ENCODE results near the gene TIGD1.
A peak's percentile ranks its signal among the peaks of the same experiment; 100 is the strongest.

Gene TIGD1

GRCh38 chr2:232529806-232530547, 20.4 kb downstream of the TIGD1 start:
- DNase-seq = no peak
- in situ Hi-C loops (cut with HindIII; ENCODE audit: low pct_ligation_motif_present, low pct_unique_long_range_greater_than_20kb, low sequenced_read_pairs) = no loop called here

- in situ Hi-C loops (cut with HindIII; ENCODE audit: low pct_ligation_motif_present, low pct_unique_long_range_greater_than_20kb, low sequenced_read_pairs) = no loop called here
Measured at GRCh38 chr2:232528746-232529460, 21.5 kb downstream of the TIGD1 start.

GRCh38 chr2:232527905-232528470, 22.4 kb downstream of the TIGD1 start:
- no peak for DNase-seq
- in situ Hi-C loops (cut with HindIII; ENCODE audit: low pct_ligation_motif_present, low pct_unique_long_range_greater_than_20kb, low sequenced_read_pairs) = no loop called here

More at GRCh38 chr2:232528746-232529460, 21.5 kb downstream of the TIGD1 start:
- DNase-seq = no peak

GRCh38 chr2:232526372-232526941, 23.9 kb downstream of the TIGD1 start:
- in situ Hi-C loops (cut with HindIII; ENCODE audit: low pct_ligation_motif_present, low pct_unique_long_range_greater_than_20kb, low sequenced_read_pairs) = no loop called here
- no peak for DNase-seq

- DNase-seq = no peak
- in situ Hi-C loops (cut with HindIII; ENCODE audit: low pct_ligation_motif_present, low pct_unique_long_range_greater_than_20kb, low sequenced_read_pairs) = no loop called here
Measured at GRCh38 chr2:232525791-232526371, 24.5 kb downstream of the TIGD1 start, which contains the start of gene CHRND. CHRND (plus strand) TSS chr2:232526160; CDS start chr2:232526216, 56 bp downstream.

- in situ Hi-C loops (cut with HindIII; ENCODE audit: low pct_ligation_motif_present, low pct_unique_long_range_greater_than_20kb, low sequenced_read_pairs) = no loop called here
- DNase-seq = no peak
Measured at GRCh38 chr2:232525199-232525598, 25.2 kb downstream of the TIGD1 start.

GRCh38 chr2:232524771-232525170, 25.6 kb downstream of the TIGD1 start:
- in situ Hi-C loops (cut with HindIII; ENCODE audit: low pct_ligation_motif_present, low pct_unique_long_range_greater_than_20kb, low sequenced_read_pairs) = no loop called here
- no peak for DNase-seq

GRCh38 chr2:232523682-232524597, 26.4 kb downstream of the TIGD1 start:
- in situ Hi-C loops (cut with HindIII; ENCODE audit: low pct_ligation_motif_present, low pct_unique_long_range_greater_than_20kb, low sequenced_read_pairs) = no loop called here
- DNase-seq = peak; percentile 75

GRCh38 chr2:232523402-232523681, 27.0 kb downstream of the TIGD1 start:
- in situ Hi-C loops (cut with HindIII; ENCODE audit: low pct_ligation_motif_present, low pct_unique_long_range_greater_than_20kb, low sequenced_read_pairs) = no loop called here
- no peak for DNase-seq

- no peak for DNase-seq
- in situ Hi-C loops (cut with HindIII; ENCODE audit: low pct_ligation_motif_present, low pct_unique_long_range_greater_than_20kb, low sequenced_read_pairs) = no loop called here
Measured at GRCh38 chr2:232522623-232523401, 27.5 kb downstream of the TIGD1 start.

GRCh38 chr2:232521959-232522622, 28.3 kb downstream of the TIGD1 start:
- peak; percentile 40 for DNase-seq
- in situ Hi-C loops (cut with HindIII; ENCODE audit: low pct_ligation_motif_present, low pct_unique_long_range_greater_than_20kb, low sequenced_read_pairs) = no loop called here

GRCh38 chr2:232521098-232521497, 29.3 kb downstream of the TIGD1 start:
- DNase-seq = no peak
- in situ Hi-C loops (cut with HindIII; ENCODE audit: low pct_ligation_motif_present, low pct_unique_long_range_greater_than_20kb, low sequenced_read_pairs) = no loop called here

- in situ Hi-C loops (cut with HindIII; ENCODE audit: low pct_ligation_motif_present, low pct_unique_long_range_greater_than_20kb, low sequenced_read_pairs) = no loop called here
- DNase-seq = no peak
Measured at GRCh38 chr2:232520489-232520888, 29.9 kb downstream of the TIGD1 start.

GRCh38 chr2:232519581-232520438, 30.5 kb downstream of the TIGD1 start, which contains the start of gene PRSS56:
PRSS56 (plus strand) TSS chr2:232520388; CDS start chr2:232520599, 211 bp downstream.
- no peak for DNase-seq
- in situ Hi-C loops (cut with HindIII; ENCODE audit: low pct_ligation_motif_present, low pct_unique_long_range_greater_than_20kb, low sequenced_read_pairs) = no loop called here

- in situ Hi-C loops (cut with HindIII; ENCODE audit: low pct_ligation_motif_present, low pct_unique_long_range_greater_than_20kb, low sequenced_read_pairs) = no loop called here
- DNase-seq = no peak
Measured at GRCh38 chr2:232518844-232519243, 31.5 kb downstream of the TIGD1 start.

GRCh38 chr2:232516551-232516950, 33.8 kb downstream of the TIGD1 start:
- no peak for DNase-seq
- in situ Hi-C loops (cut with HindIII; ENCODE audit: low pct_ligation_motif_present, low pct_unique_long_range_greater_than_20kb, low sequenced_read_pairs) = no loop called here
